KBM-7 (cell line): Measurements from ENCODE around the gene MCRIP2.
A peak's percentile ranks its signal among the peaks of the same experiment; 100 is the strongest.
"Not testable (repeated sequence)": the region's sequence is repeated elsewhere in the genome, so short reads cannot be mapped to it uniquely, and the experiment has no call there.

Experiments
- DNase-seq: peaks from one replicate; pipeline ENCODE4 v3.0.0-alpha.2; 2015
- in situ Hi-C: fragments of 300-500 bp; cut with MboI; formaldehyde crosslinking; loops from 2 replicates; pipeline ENCODE4 v1.14.3; 2020; ENCODE audit warnings: low sequenced_read_pairs, low pct_unique_long_range_greater_than_20kb, mixed read lengths

MCRIP2 gene, protein sequence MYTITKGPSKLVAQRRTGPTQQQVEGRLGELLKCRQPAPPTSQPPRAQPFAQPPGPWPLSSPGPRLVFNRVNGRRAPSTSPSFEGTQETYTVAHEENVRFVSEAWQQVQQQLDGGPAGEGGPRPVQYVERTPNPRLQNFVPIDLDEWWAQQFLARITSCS

DNA sequence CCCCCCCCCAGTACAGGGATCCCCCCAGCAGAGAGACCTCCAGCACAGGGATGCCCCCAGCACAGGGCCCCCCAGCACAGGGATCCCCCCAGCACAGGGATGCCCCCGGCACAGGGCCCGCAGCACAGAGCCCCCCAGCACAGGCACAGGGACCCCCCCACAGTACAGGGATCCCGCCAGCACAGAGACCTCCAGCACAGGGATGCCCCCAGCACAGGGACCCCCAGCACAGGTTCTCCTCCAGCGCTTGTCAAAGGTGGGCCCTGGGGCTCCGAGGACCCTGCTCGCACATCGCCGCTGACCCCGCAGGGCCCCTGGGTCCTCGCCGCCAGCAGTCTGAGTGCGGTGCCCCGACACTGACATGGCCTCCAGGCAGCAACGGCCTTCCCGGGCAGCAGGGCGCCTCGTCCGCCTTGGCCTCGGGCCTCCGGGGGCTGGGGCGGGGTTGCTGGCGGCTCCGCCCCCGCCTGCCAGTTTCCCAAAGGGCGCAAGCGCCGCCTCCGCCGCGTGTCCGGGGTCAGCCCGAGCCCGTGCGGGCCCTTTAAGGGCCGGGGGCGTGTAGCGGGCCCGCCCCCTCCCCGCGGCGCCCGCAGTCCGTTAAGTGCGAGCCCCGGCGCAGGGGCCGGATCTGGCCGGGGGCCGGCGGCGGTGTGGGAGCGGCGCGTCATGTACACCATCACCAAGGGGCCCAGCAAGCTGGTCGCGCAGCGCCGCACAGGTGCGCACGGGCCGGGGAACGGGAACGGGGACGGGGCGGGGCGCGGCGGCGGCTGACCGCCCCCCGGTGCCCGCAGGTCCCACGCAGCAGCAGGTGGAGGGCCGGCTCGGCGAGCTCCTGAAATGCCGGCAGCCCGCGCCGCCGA is at the start of gene MCRIP2:
Gene MCRIP2 (plus strand): TSS at position 503 of the 863 bp plus-strand sequence. CDS start 164 bp downstream, at position 667.
- in situ Hi-C loops, result no loop called here
- peak; percentile 86 for DNase-seq

DNA sequence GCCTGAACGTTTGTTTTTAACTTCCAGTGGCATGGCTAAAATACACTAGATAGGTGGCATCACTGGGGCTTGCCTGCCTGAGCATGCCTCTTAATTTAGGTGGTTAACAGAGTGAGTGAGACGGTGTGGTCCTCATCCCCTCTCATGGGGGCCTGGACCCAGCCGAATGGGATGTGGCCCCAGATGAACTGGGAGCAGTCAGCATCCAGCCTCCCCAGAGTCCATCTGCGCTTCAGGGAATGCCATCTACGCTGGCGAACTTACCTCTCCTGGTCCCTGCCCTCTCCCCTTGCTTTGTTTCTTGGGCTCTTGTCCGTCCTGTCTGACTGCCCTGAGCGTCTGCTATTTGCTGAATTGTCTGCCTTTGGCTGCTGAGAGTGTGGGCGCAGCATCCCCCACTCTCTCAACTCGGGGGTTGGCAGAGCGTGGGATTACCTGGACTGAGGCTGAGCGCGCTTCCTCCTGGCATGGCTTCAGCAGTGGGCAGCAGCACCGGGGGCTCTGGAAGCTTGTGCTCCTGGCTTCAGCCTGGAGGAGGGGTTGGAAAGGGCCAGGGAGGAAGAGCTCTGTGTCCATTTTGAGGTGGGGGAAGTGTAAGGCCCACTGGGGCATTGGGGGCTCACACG is 49.6 kb upstream of the MCRIP2 start:
- in situ Hi-C loops, result no loop called here
- DNase-seq, result no peak

DNA sequence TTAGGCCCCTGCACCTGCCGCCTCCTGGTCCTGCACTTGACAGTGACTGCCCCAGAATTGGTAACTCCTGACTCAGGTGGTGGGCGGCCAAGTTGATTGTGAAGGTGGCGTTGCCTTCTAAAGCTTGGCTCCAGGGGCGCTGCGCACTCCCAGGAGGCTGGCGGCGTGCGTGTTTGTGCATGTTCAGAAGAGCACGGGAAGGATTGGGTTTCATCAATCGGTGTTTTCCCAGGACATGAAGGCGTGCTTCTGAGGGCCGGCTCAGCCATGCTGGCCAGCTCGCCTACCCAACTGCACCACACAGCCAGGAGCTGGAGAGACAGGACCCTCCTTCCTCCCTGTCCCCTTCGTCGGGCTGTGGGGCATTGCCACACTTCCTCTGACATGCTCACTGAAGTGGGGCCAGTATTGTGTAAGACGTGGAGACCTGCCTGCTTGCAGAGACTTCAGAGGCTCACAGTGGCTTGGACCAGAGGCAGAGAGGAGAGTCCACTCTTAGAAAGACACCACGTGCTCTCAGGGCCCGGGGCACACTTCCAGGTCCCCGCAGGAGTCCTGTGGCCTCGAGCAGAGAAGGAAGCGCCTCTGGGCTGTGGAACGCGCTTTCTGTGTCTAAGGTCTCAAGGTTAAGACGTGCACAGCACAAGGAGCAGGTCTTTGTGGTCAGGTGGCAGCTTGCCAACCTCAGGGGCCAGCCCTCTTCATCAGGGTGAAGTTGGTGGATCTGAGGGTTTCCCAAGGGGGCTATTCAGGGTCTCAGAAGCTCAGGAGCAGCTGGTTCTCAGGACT is 48.9 kb upstream of the MCRIP2 start:
- DNase-seq, result peak; percentile 78
- in situ Hi-C loops, result no loop called here

DNA sequence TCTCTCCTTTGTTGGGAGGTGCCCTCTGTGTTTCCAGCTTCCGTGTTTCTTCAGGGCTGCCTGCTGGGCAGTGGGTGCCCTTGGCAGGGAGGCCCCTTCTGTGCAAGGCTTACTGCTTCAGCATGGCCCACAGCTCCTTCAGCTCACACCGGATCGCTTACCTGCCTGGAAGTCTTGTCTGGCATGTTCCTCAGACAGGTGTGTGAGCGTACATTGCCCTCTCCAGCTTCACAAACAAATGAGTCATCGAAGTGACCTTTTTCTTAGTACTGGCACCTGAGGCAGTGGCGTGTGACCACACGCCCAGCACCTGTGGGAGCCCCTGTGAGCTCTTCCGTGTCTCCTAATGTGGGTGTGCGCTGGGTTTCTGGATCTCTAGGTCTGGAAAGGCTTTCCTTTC is 48.2 kb upstream of the MCRIP2 start:
- in situ Hi-C loops, result no loop called here

DNA sequence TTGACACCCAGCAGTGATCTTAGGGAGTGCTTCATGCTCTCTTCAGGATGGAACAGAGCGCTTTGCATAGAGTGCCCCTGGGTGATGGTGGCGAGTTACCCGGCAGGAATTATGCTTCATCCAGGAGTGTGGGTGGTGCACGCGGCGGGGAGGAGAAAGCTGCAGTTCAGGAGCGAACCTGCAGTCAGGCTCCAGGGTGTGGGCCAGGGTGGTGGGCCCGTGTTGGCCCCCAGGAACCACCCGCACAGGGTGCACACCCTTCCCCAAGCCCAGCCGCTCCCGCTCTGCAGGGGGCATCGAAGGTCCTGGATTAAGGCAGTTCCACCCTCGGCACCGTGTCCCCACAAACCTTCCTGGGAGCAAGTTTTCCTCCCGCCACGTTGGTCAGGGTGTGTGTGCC is 47.8 kb upstream of the MCRIP2 start:
- DNase-seq, result no peak
- in situ Hi-C loops, result no loop called here

More for the DNA sequence above, 48.2 kb upstream of the MCRIP2 start:
- no peak for DNase-seq

DNA sequence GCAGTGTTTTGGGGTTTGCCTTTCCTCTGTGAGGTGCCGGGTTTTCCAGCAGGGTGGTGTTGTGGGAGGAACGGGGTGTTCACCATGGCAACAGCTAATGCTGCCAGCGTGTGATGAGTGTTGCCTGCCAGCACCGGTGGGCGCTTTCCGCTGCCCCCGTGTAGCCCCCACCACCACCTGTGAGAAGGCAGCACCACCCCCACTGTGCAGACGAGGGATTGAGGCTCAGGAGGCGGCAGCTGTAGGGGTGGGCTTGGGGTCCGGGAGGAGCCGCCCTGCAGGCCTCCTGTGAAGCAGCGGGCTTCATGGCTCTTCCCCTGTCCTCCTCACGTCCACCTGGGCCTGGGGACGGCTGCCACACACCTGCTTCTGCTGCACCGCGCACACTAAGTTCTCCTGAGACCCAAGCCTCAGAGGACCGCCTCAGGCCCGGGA is 46.5 kb upstream of the MCRIP2 start:
- in situ Hi-C loops, result no loop called here

DNA sequence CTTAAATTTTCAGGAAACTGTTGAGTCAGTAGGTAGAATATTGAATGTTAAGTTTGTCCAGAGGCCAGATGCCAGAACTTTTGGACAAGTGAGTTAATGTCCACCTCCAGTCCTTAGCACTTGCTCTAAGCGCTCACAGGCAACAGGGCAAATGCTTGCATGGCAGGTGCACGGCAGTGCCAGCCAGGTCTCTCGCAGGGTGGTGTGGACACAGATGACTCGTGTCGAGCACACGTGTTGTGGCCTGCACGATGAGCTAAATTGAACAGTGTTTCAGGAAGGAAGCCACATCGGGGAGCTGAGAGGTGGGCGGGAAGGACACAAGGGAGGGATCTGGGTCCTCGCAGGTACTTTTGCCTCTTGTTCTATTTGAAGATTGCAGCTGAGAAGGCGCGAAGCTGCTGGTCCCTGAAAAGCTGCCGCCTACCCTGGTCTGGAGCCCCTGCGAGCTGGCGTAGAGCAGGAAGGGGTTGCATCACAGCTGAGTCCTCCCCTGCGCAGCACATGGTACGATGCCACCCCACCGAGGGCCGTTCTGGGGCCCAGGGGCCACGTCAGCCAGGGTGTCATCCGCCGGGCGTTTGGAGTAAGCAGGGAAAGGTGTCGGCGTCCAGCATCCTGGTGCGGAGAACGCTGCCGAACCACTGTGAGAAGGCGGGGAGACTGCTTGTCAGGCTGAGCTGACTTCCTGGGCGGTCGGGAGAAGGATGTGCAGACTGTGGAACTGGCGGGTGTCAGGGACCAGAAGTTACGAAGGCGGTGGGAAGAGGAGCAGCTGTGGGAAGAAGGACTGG is 45.5 kb upstream of the MCRIP2 start:
- no peak for DNase-seq
- in situ Hi-C loops, result no loop called here

More for the DNA sequence above, 46.5 kb upstream of the MCRIP2 start:
- DNase-seq, result no peak

DNA sequence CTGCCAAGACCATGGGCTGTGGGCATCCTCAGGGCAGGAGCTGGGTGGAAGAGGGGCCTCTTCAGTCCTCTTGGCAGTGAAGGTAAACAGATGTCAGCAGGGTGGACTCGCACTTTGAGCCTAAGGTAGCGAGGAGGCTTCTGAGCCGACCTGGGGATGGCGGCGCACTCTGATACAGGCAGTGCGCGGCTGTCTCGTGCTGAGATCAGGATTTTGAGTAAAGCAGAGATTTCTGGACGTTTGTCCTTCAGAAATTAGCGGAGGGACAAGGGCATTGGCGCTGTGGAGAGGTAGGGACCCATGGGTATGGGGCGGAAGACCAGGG is 44.9 kb upstream of the MCRIP2 start:
- in situ Hi-C loops, result no loop called here
- DNase-seq, result no peak

DNA sequence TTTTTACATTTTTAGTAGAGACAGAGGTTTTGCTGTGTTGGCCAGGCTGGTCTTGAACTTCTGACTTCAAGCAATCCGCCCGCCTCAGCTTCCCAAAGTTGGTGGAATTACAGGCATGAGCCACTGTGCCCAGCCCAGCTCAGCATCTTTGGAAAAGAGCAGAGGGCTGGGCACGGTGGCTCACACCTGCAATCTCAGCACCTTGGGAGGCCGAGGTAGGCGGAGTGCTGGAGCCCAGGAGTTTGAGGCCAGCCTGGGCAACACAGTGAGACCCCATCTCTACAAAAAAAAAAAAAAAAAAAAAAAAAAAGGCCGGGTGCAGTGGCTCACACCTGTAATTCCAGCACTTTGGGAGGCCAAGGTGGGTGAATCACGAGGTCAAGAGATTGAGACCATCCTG is 44.0 kb upstream of the MCRIP2 start:
- in situ Hi-C loops, DNase-seq: not testable (repeated sequence)

DNA sequence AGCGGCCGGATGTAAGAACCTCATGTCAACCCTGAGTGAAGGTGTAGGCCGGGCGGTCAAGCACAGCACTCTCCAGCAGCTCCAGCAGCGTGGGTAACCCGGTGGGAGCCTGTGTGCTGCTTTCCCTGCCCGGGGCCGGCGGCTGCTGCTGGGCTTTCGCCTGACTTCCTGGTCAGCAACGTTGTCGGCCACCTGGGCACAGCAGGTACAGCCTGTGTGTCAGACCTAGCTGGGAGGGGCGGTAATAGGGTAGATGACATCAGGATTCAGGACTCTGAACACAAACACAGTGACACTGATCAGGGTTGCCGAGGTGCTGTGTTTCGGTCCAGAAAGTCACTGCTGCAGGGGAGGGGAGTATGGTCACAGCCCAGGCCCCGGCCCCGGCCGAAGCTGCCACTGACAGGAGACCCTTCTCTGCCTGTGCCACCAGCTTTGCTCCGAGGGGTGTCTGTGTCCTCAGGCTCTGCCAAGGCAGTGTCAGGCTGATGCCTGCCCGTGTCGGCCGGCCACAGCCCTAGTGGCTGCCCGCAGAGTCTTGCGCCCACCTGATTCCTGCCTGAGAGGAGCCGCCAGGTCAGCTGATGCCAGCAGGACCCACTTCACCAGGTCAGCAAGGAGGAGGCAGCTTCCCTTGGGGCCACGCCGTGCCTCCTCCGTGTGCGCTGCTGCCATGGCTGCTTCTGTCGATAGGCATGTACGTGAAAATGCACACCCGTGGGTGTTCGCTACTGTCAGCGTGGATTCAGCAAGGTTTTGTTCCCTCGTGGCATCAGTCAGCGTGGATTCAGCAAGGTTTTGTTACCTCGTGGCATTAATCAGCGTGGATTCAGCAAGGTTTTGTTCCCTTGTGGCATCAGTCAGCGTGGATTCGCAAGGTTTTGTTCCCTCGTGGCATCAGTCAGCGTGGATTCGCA is 42.5 kb upstream of the MCRIP2 start:
- no peak for DNase-seq
- in situ Hi-C loops, result no loop called here

DNA sequence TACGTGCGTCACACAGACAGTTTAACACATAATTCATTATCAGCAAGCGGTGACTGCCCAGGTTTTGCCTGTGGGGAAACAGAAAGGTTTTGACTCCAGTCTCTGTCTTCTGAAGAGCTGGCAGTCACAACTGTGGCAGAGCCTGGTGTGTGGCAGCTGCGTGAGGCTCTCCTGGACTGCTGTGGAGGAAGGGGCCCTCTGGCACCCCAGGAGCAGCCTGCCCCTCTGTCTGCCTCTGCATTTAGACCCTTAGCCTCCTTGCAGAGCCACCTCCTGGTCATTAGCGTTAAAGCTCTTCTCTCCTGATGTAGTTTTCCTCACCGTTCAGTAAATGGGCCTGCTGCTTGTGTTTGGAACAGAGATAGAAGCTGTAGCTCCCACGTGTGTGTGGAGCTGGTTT is 40.8 kb upstream of the MCRIP2 start:
- DNase-seq, result peak; percentile 37
- in situ Hi-C loops, result no loop called here

DNA sequence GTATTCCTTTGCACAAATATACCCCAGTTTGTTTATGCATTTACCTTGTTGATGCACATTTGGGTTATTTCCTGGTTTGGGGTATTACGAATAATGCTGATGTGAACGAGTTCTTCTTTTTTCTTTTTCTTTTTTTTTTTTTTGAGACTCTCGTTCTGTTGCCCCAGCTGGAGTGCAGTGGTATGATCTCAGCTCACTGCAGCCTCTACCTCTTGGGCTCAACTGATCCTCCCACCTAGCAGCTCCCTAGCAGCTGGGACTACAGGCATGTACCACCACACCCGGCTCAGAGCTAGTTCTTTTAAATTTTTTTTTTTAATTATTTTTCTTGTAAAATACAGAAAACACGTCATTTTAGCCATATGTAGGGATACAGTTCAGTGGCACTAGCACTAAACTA is 37.7 kb upstream of the MCRIP2 start:
- in situ Hi-C loops, result no loop called here
- no peak for DNase-seq

DNA sequence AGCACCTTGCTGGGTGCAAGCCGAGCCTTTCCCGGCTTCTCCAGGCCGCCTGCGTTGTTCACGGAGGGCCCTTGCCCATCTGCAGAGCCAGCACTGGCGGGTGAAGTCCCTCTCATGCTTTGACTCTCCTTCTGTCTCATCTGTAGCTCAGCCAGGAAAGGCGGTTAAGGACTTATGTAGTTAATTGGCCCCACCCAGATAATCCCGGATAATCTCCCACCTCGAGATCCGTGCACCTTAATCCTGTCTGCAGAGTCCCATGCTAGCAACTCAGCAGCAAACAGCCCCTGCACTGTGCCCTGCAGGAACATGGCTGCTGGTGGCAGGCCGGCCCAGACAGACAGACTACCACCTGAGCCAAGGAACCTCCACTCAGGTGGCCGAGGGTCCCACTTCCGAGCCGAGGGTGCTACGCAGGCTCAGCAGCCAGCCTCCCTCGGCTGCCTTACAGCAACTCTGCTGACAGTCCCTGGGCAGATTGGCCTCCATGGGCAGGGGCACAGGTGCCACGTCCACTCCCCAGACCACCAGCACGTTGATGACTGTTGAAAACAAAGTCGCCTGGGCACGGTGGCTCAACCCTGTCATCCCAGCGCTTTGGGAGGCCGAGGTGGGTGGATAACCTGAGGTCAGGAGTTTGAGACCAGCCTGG is 34.8 kb upstream of the MCRIP2 start:
- DNase-seq, result no peak
- in situ Hi-C loops, result no loop called here

DNA sequence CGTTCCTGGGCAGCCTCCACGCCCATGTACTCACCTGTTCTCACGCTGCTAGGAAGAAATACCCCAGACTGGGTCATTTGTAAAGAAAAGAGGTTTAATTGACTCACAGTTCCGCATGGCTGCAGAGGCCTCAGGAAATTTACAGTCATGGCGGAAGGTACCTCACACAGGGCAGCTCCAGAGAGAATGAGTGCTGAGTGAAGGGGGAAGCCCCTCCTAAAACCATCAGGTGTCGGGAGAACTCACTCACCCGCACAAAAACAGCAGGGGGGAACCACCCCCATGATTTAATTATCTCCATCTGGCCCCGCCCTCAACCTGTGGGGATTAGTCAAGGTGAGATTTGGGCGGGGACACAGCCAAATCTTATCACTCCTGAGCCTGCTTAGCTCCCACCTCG is 33.6 kb upstream of the MCRIP2 start:
- in situ Hi-C loops, result no loop called here
- DNase-seq, result no peak

DNA sequence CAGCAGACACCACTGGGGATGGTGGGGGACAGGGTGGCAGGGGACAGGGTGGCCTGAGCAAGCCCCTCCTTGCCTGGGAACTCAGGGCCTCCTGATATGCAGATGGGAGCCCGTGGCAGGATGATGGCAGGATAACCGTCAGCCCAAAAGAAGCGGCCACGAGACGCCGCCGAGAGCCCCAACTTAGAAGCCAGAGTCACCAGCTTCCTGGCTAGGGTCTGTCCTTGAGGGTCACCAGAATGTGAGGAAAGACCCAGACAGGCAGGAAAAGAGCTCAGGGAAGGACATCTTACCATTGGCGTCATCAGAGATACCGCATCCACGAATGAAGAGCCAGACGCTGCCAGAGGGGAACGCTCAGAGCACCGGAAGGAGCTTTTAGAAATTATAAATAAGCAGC is 32.3 kb upstream of the MCRIP2 start:
- DNase-seq, result no peak
- in situ Hi-C loops, result no loop called here

DNA sequence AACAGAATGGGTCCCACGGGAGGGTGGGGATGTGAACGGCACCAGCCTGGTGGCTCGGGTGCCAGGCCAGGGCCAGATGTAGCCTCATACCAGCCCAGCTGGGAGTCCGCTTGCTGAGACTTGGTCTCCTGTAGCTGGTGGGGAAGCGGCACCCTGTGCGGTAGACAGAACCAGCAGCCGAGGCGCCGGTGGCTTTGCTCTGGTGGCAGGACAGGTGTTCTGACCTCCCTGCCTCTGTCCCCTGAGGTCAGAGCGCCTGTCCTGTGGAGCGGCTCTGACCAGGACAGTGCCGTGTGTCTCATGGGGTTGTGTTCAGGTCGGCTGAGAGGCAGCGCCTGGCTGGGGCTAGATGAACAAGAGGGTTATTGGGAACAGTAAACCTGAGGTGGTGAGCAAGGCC is 31.6 kb upstream of the MCRIP2 start:
- DNase-seq, result no peak
- in situ Hi-C loops, result no loop called here

DNA sequence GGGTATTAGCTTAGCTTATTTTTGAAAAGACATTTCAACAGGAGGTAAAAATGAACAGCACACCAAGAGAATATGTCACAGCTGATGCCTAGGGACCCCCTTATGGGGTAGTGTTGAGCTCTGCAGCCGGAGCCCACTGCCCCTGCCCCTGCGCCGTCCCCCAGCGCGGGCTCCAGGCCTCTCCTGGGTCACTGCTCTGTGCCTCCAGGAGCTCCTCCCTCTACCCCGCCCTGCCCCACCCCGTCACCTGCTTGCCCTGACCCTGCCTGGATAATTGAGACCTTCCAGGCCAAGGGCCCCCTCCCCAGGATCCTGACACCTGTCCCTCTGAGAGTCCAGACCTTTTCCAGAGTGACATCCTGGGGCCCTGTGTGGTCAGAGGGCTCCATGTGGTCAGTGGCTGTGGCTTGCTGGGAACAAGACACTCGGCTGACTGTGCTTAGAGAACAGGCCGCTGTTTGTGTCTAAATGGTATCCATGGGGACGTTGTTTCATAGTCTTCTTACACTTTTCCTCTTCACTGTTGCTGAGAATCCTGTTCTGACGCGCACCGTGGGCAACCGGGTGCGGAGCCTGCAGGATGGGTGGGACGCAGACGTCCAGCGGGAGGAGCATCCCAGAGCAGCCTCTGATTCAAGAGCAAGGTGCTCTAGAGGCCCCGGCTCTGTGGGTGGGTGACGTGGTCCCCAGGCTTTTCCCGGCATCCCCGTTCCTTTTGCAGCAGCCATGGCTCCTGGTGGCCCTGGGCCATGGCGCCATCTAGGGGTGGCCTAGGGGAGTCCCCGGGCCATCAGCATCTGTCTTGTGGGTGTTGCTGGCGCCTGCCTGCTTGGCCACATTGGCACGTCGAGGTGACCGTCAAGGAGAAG is 30.9 kb upstream of the MCRIP2 start:
- peak; percentile 29 for DNase-seq
- in situ Hi-C loops, result no loop called here
